Small intestine (tissue), 7 donors: ENCODE measurements around the gene NUP35. TPM values are rescaled to one million over a fixed set of nuclear protein-coding genes. Genes with fewer than 3 reads are reported as not detected.
"Not testable (repeated sequence)": the region's sequence is repeated elsewhere in the genome, so short reads cannot be mapped to it uniquely, and the experiment has no call there.

Source experiments
- DNase-seq, 2 donors: peaks; one replicate each; pipeline versions ENCODE4 v3.0.0 to v3.0.0-alpha.2; 2013
- FAIRE-seq: peaks from 2 replicates; lab custom pipeline; 2012; peaks lifted over from hg19 to GRCh38; lab: Jason Lieb, UNC
- H3K27ac ChIP-seq, 3 donors: one replicate each; pipeline ENCODE4 v1.5.1; 2013; ENCODE audit warnings: low read length in 2 of 3, mild to moderate bottlenecking in 2 of 3, control low read depth in 1 of 3, inconsistent platforms in 1 of 3, low read depth in 1 of 3, moderate library complexity in 1 of 3
- H3K27me3 ChIP-seq, 3 donors: one replicate each; pipeline ENCODE4 v1.6.1; 2013; ENCODE audit warnings: low read length in 3 of 3, inconsistent platforms in 1 of 3; ENCODE audit not compliant: control insufficient read depth in 3 of 3, insufficient read depth in 3 of 3
- H3K36me3 ChIP-seq, 3 donors: one replicate each; pipeline ENCODE4 v1.6.1; 2013; ENCODE audit warnings: low read length in 3 of 3, inconsistent platforms in 1 of 3, low read depth in 1 of 3, mild to moderate bottlenecking in 1 of 3, moderate library complexity in 1 of 3; ENCODE audit not compliant: control insufficient read depth in 3 of 3, insufficient read depth in 2 of 3
- H3K4me1 ChIP-seq, 3 donors: one replicate each; pipeline ENCODE4 v1.6.1; 2013; ENCODE audit warnings: low read length in 2 of 3, inconsistent platforms in 1 of 3, low read depth in 1 of 3, mild to moderate bottlenecking in 1 of 3, moderate library complexity in 1 of 3; ENCODE audit not compliant: control insufficient read depth in 3 of 3, insufficient read depth in 2 of 3
- H3K4me3 ChIP-seq, 3 donors: one replicate each; pipeline ENCODE4 v1.5.1; 2013; ENCODE audit warnings: low read length in 3 of 3, control low read depth in 1 of 3, inconsistent platforms in 1 of 3, low read depth in 1 of 3, mild to moderate bottlenecking in 1 of 3, moderate library complexity in 1 of 3
- H3K9me3 ChIP-seq, 2 donors: one replicate each; pipeline ENCODE4 v1.6.1; 2013; ENCODE audit warnings: low read depth in 1 of 2, low read length in 1 of 2; ENCODE audit not compliant: control insufficient read depth in 2 of 2, insufficient read depth in 1 of 2
- WGBS, 3 donors: extraction: QIAGEN DNeasy Blood & Tissue Kit; methylation state at CpG; one replicate each; pipeline ENCODE4 v1.1.7; 2013; 5-methylcytosine and 5-hydroxymethylcytosine counted together
- polyA plus RNA-seq, 4 donors: library from polyadenylated mRNA; stranded (reverse) in 3 of 4; unstranded in 1 of 4; fragments of 200-250 nt in 3 of 4; fragments of 120-200 nt in 1 of 4; gene quantifications; one replicate each; pipeline versions ENCODE4 v1.2.1 to v1.2.3, GENCODE V29; 2013
- donor health status: healthy with polysubstance abuse.
- donor health status: control.
- donor health status: control.
- donor health status: Bipolar disorder and iron deficiency.
- donor health status: healthy.

NUP35 gene
- polyA plus RNA-seq, 4 donors = 7.0 to 24.8 (median 9.9) TPM

- not testable (repeated sequence) for DNase-seq, H3K4me1 ChIP-seq, H3K9me3 ChIP-seq, H3K27me3 ChIP-seq, FAIRE-seq, H3K4me3 ChIP-seq, H3K27ac ChIP-seq
- peaks cover 0 to 11% (median 4%) of the 10 kb centered on the region in 3 donors for H3K36me3 ChIP-seq
- WGBS, 3 donors = 95 to 96% (median 95%) methylated on average over 3 of the region's 3 CpGs
Measured at GRCh38 chr2:183152280-183152679, 28.0 kb downstream of the NUP35 start.

DNA sequence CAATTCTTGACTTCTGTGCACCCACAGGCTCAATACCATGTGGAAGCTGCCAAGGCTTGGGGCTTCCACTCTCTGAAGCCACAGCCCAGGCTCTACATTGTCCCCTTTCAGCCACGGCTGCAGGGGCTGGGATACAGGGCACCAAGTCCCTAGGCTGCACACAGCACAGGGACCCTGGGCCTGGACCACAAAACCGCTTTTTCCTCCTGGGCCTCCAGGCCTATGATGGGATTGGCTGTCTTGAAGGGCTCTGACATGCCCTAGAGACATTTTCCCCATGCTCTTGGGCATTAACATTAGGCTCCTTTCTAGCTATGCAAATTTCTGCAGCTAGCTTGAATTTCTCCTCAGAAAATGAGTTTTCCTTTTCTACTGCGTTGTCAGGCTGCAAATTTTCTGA, 29.7 kb downstream of the NUP35 start:
- Histone ChIP-seq H3K36me3 (peaks cover 0 to 11% (median 4%) of the 10 kb centered on the region in 3 donors), H3K4me3 (no peak overlapping the region), H3K4me1 (no peaks in the 10 kb centered on the region), H3K27ac (no peak overlapping the region), H3K9me3 (peaks cover 0 to 5% of the 10 kb centered on the region in 2 donors), H3K27me3 (no peaks in the 10 kb centered on the region)
- no peak for DNase-seq
- 98% methylated on average over 3 of the region's 3 CpGs for WGBS, 3 donors
- no peak for FAIRE-seq

GRCh38 chr2:183154772-183155171, 30.5 kb downstream of the NUP35 start:
- not testable (repeated sequence) for DNase-seq, H3K27me3 ChIP-seq, H3K9me3 ChIP-seq, H3K4me3 ChIP-seq, FAIRE-seq, H3K27ac ChIP-seq, H3K4me1 ChIP-seq
- 66 to 73% (median 70%) methylated on average over 4 of the region's 4 CpGs for WGBS, 3 donors
- peaks cover 0 to 11% (median 4%) of the 10 kb centered on the region in 3 donors for H3K36me3 ChIP-seq

DNA sequence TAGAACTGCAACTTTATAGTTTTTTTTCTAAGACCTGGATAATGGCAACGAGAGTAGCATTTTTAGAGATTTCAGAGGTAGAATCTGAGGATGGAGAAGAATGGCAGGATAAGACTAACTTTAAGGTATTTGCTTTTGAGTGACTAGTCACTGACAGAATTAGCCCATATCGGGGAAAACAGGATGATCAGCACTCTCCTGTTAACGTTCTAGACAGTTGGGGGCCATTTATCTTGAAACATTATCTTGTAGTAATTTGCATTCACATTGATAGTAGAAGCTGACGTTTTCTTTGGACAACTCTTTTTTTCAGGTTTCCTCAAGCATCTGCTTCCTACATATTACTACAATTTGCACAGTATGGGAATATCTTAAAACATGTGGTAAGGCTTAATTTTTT, 32.9 kb downstream of the NUP35 start:
- whole genome bisulfite sequencing, 3 donors = 81 to 87% (median 82%) methylated on average over 4 of the region's 4 CpGs
- no peak overlapping the region for H3K4me3 ChIP-seq
- H3K36me3 ChIP-seq = peaks cover 4 to 17% (median 7%) of the 10 kb centered on the region in 3 donors
- DNase-seq = no peak
- FAIRE-seq = no peak
- no peak overlapping the region for H3K27ac ChIP-seq
- H3K4me1 ChIP-seq = no peaks in the 10 kb centered on the region
- H3K9me3 ChIP-seq = peaks cover 0 to 5% of the 10 kb centered on the region in 2 donors
- no peaks in the 10 kb centered on the region for H3K27me3 ChIP-seq

DNA sequence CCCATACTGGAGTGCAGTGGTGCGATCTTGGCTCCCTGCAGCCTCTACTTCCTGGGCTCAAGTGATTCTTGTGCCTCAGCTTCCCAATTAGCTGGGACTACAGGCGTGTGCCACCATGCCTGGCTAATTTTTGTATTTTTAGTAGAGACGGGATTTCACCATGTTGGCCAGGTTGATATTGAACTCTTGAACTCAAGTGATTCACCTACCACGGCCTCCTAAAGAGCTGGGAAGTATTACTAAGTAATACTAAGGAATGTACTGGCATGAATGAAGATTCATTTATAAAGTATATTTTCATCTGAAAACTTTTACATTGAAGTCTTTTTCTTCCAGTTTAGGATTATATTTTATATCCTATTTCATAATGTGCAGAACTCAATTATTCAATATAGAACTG, 38.1 kb downstream of the NUP35 start:
- FAIRE-seq = no peak
- Histone ChIP-seq H3K4me1 (no peaks in the 10 kb centered on the region), H3K36me3 (peaks cover 2 to 12% (median 6%) of the 10 kb centered on the region in 3 donors), H3K4me3 (no peak overlapping the region), H3K9me3 (no peaks in the 10 kb centered on the region), H3K27ac (no peak overlapping the region), H3K27me3 (no peaks in the 10 kb centered on the region)
- no peak for DNase-seq
- WGBS, 3 donors = 96 to 97% (median 97%) methylated on average over 4 of the region's 4 CpGs

DNA sequence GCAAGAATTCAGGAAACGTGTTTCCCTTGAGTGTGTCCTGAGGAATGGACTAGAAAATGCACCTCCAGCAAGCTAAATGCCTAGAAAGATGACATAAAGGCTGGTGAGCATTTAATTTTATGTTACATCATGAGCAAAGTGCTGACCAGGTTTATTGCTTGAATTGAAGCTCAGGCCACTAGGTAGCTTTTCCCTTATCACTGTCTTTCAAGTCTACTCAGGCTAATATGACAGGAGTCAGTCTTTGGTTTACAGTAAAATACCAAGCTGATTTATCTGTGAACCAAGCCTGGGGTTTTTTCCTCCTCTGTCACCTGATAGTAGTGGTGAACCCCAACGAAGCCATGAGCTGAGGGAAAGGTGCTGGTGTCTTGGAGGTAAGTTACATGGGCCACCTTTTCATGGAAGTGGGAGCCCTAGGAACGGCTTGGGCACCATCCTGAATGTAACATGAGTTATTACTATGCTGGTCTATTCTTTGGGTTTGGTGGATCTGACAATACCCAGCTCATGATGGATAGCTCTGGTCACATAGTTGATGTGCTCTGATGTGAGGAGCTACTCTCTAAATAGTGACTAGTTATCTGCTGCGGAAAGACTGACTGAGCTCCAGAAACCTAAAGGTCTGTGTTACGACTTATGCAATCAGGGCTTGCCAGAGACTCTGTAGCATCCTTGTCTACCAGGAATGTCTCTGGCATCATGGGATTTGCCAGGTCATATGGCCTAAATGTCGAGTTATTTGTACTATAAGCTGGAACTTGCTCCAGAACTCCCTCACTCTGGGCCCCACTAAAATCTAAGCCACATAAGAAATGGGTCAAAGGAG, 39.8 kb downstream of the NUP35 start:
- H3K27ac ChIP-seq = no peak overlapping the region
- DNase-seq (peak in 1 of 2 donors; percentile 43), FAIRE-seq (no peak)
- no peaks in the 10 kb centered on the region for H3K4me1 ChIP-seq
- H3K36me3 ChIP-seq = peaks cover 2 to 12% (median 6%) of the 10 kb centered on the region in 3 donors
- no peaks in the 10 kb centered on the region for H3K9me3 ChIP-seq
- no peak overlapping the region for H3K4me3 ChIP-seq
- WGBS, 3 donors = 80 to 82% (median 81%) methylated on average over 6 of the region's 6 CpGs
- H3K27me3 ChIP-seq = no peaks in the 10 kb centered on the region

- no peak for DNase-seq
- FAIRE-seq = no peak
- H3K4me1 ChIP-seq = no peaks in the 10 kb centered on the region
- H3K27ac ChIP-seq = no peak overlapping the region
- no peak overlapping the region for H3K4me3 ChIP-seq
- peaks cover 2 to 12% (median 6%) of the 10 kb centered on the region in 3 donors for H3K36me3 ChIP-seq
- H3K27me3 ChIP-seq = no peaks in the 10 kb centered on the region
- 94 to 98% (median 95%) methylated on average over 4 of the region's 4 CpGs for WGBS, 3 donors
- H3K9me3 ChIP-seq = no peaks in the 10 kb centered on the region
Measured at GRCh38 chr2:183164650-183165015, 40.4 kb downstream of the NUP35 start.

GRCh38 chr2:183166210-183166609, 42.0 kb downstream of the NUP35 start:
- no peak overlapping the region for H3K4me3 ChIP-seq
- peaks cover 0 to 7% (median 4%) of the 10 kb centered on the region in 3 donors for H3K36me3 ChIP-seq
- WGBS, 3 donors = 95 to 98% (median 97%) methylated on average over 3 of the region's 3 CpGs
- H3K27ac ChIP-seq = no peak overlapping the region
- no peaks in the 10 kb centered on the region for H3K27me3 ChIP-seq
- H3K9me3 ChIP-seq = no peaks in the 10 kb centered on the region
- no peaks in the 10 kb centered on the region for H3K4me1 ChIP-seq
- FAIRE-seq (no peak), DNase-seq (no peak)
